ENCODE measurements around the gene GEMIN2.
"Not testable (repeated sequence)": the region's sequence is repeated elsewhere in the genome, so short reads cannot be mapped to it uniquely, and the experiment has no call there.

The GEMIN2 gene

GRCh38 chr14:39102969-39103957, 10.9 kb upstream of the GEMIN2 start, which contains the start of gene SEC23A:
Gene SEC23A (minus strand): TSS chr14:39103235. CDS start chr14:39096118, 7,117 bp downstream.
- H3K4me1 ChIP-seq (ENCODE audit: control insufficient read depth, low read length): peaks cover 26% of the 10 kb centered on the region
- H3K9me3 ChIP-seq (ENCODE audit: control insufficient read depth, insufficient read depth, low read length): no peaks in the 10 kb centered on the region
- H4K20me1 ChIP-seq (ENCODE audit: control insufficient read depth, insufficient read depth, low read depth, low read length): no peaks in the 10 kb centered on the region
- peak within 1 kb of the TSS; percentile 34 for H3K27ac ChIP-seq (ENCODE audit: low read depth, low read length)
- peaks cover 39% of the 10 kb centered on the region for H3K79me2 ChIP-seq (ENCODE audit: control insufficient read depth, low read length)
- no peaks in the 10 kb centered on the region for H3K9me2 ChIP-seq (replicated peaks; ENCODE audit: control insufficient read depth, low read length)
- H3K4me3 ChIP-seq (ENCODE audit: low read length): peak within 1 kb of the TSS; percentile 83
- H3K27me3 ChIP-seq (ENCODE audit: control insufficient read depth, low read length): no peaks in the 10 kb centered on the region
- peak; percentile 35 for TF ChIP-seq CTCF (IDR thresholded peaks at IDR 0.05; ENCODE audit: low read depth, low read length, poor library complexity, severe bottlenecking)
- no peak for TF ChIP-seq EZH2phosphoT487 (IDR thresholded peaks at IDR 0.05; ENCODE audit: borderline replicate concordance, low read length)
- no peaks in the 10 kb centered on the region; the same call in 1 of the 2 replicates for H3K36me3 ChIP-seq (ENCODE audit: control insufficient read depth, low read length)
- H3F3A ChIP-seq (ENCODE audit: control insufficient read depth, insufficient read depth): peaks cover 14% of the 10 kb centered on the region; the same call in 1 of the 2 replicates
- peak within 1 kb of the TSS; percentile 91 for H3K4me2 ChIP-seq (ENCODE audit: low read length)

- H3K79me2 ChIP-seq (ENCODE audit: control insufficient read depth, low read length): peaks cover 38% of the 10 kb centered on the region
- not testable (repeated sequence) for H3K9me3 ChIP-seq (ENCODE audit: control insufficient read depth, insufficient read depth, low read length)
These were observed 9.9 kb upstream of the GEMIN2 start for GRCh38 chr14:39104078-39104801.

GRCh38 chr14:39107591-39107996, 6.5 kb upstream of the GEMIN2 start:
- Histone ChIP-seq H3K36me3 (ENCODE audit: control insufficient read depth, low read length) (no peaks in the 10 kb centered on the region; the same call in 1 of the 2 replicates), H3K4me1 (ENCODE audit: control insufficient read depth, low read length) (peaks cover 41% of the 10 kb centered on the region), H4K20me1 (ENCODE audit: control insufficient read depth, insufficient read depth, low read depth, low read length) (no peaks in the 10 kb centered on the region), H3K9me3 (ENCODE audit: control insufficient read depth, insufficient read depth, low read length) (no peaks in the 10 kb centered on the region), H3F3A (ENCODE audit: control insufficient read depth, insufficient read depth) (peaks cover 19% of the 10 kb centered on the region), H3K79me2 (ENCODE audit: control insufficient read depth, low read length) (peaks cover 17% of the 10 kb centered on the region), H3K27ac (ENCODE audit: low read depth, low read length) (no peak overlapping the region), H3K4me2 (ENCODE audit: low read length) (no peak overlapping the region), H3K9me2 (replicated peaks; ENCODE audit: control insufficient read depth, low read length) (no peaks in the 10 kb centered on the region), H3K4me3 (ENCODE audit: low read length) (no peak overlapping the region), H3K27me3 (ENCODE audit: control insufficient read depth, low read length) (no peaks in the 10 kb centered on the region)
- peak; percentile 64 for TF ChIP-seq CTCF (IDR thresholded peaks at IDR 0.05; ENCODE audit: low read depth, low read length, poor library complexity, severe bottlenecking)
- TF ChIP-seq EZH2phosphoT487 (IDR thresholded peaks at IDR 0.05; ENCODE audit: borderline replicate concordance, low read length): no peak

More at GRCh38 chr14:39104078-39104801, 9.9 kb upstream of the GEMIN2 start:
- peak overlapping the region; percentile 91 for H3K4me2 ChIP-seq (ENCODE audit: low read length)
- peak overlapping the region; percentile 83 for H3K4me3 ChIP-seq (ENCODE audit: low read length)
- not testable (repeated sequence) for H3K9me2 ChIP-seq (replicated peaks; ENCODE audit: control insufficient read depth, low read length); H4K20me1 ChIP-seq (ENCODE audit: control insufficient read depth, insufficient read depth, low read depth, low read length); H3K27me3 ChIP-seq (ENCODE audit: control insufficient read depth, low read length); H3K36me3 ChIP-seq (ENCODE audit: control insufficient read depth, low read length); H3K27ac ChIP-seq (ENCODE audit: low read depth, low read length)
- H3F3A ChIP-seq (ENCODE audit: control insufficient read depth, insufficient read depth): peaks cover 21% of the 10 kb centered on the region; the same call in 1 of the 2 replicates
- peaks cover 34% of the 10 kb centered on the region for H3K4me1 ChIP-seq (ENCODE audit: control insufficient read depth, low read length)

All from DOHH2 (cell line).